HG03469 (cell line): Measurements from ENCODE around the gene RC3H2.
"Not testable (repeated sequence)": the region's sequence is repeated elsewhere in the genome, so short reads cannot be mapped to it uniquely, and the experiment has no call there.

Experiments
- ATAC-seq: cut with Tn5 transposase; IDR thresholded peaks from one replicate; pipeline ENCODE4 v1.9.1; 2021; ENCODE audit warnings: mild to moderate bottlenecking, moderate library complexity, moderate number of reproducible peaks; ENCODE audit not compliant: unreplicated experiment

The RC3H2 gene

DNA sequence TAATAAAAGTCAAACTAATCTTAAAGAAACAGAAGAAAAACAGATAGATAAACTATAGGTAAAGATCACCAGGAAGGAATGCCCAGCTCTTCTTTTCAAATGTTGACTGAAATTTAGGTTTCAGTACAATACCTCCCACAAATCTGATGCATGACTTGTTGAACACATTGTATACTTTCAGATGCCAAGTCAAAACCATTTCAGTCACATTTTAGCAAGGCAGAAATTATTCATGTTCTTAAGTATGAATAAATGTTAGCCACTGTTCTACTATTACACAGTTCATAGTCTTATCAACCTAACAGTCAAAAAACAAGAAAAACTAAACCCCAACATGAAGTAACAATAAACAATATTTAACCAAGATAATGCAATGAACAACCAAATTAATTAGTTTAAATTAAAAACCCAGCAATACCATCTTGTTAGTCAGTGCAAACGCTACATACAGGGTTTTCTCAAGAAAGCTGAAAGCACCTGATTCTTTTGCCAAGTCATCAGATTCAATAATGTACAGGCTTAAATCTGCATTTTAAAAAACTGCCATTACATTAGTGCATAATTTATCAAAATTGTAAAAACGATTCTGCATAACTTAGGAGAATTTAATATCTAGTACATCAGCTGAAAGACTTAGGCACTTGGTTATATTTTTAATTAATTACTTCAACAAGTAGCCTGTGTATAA, 56.8 kb downstream of the RC3H2 start:
- no peak for ATAC-seq

GRCh38 chr9:122846371-122846940, 58.7 kb downstream of the RC3H2 start:
- no peak for ATAC-seq

DNA sequence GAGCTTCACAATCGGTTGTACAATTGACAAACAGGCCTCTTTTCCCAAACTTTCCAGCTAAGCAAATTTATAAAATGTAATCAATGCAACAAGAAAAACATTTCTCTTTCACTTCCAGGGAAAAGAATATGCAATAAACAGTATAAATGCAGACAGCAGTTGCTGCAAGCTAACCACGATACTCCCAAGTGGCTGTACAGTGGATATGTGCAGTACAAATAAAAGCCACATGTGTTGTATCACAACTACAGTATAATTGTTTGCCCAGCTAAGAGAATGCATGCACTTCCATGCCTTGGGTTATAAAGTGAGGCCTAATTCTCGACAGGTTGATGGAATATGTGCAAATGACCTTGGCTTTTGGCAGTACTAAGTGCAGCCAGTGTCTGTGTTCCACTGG, 60.0 kb downstream of the RC3H2 start:
- no peak for ATAC-seq

- no peak for ATAC-seq
These were observed 61.0 kb downstream of the RC3H2 start for GRCh38 chr9:122844137-122844536.

- no peak for ATAC-seq
These were observed 63.7 kb downstream of the RC3H2 start for GRCh38 chr9:122841501-122841900.

- ATAC-seq, result not testable (repeated sequence)
These were observed 66.7 kb downstream of the RC3H2 start for GRCh38 chr9:122838441-122838840.

DNA sequence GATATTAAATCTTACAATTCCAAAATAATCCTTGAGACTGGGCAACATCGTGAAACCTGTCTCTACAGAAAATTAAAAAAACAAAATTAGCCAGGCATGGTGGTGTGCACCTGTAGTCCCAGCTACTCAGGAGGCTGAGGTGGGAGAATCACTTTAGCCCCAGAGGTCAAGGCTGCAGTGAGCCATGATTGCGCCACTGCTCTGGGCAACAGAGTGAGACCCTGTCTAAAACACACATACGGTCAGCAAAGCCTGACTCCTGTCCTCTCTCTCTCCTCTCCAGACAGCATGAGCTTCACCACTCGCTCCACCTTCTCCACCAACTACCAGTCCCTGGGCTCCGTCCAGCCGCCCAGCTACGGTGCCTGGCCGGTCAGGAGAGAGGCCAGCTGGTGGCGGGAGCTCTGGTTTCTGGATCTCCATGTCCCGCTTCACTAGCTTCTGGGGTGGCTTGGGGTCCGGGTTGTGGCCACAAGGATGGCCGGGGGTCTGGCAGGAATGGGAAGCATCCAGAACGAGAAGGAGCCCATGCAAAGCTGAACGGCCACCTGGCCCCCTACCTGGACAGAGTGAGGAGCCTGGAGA, 67.8 kb downstream of the RC3H2 start:
- ATAC-seq, result no peak

GRCh38 chr9:122835313-122835731, 69.8 kb downstream of the RC3H2 start:
- no peak for ATAC-seq

DNA sequence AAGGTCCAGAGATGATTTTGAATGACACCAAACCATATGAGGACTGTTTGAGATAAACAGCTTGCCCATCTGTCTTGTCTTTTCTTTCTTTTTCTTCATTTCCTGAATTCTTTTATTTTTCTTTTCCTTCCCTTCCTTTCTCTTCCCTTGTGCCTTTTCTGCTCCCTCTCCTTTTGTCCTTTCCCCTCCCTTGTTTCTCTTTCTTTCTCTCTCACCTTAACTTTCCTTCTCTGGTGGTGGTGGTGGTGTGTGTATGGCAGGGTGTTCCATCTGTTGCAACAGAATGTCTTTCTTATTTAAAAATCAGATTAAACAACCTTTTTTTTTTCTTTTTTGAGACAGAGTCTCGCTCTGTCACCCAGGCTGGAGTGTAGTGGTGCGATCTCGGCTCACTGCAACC, 73.0 kb downstream of the RC3H2 start:
- ATAC-seq, result no peak

DNA sequence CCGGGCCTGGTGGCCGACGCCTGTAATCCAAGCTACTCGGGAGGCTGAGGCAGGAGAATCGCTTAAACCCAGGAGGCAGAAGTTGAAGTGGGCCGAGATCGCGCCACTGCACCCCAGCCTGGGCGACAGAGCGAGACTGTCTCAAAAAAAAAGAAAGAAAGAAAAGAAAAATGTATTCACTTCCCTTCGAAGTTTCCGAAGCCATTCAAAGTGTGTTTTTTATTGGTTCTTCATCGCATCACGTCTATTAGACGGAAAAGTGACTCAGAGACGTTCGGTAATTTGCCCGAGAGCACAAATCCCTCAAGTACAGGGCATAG, 76.2 kb downstream of the RC3H2 start:
- ATAC-seq, result not testable (repeated sequence)

DNA sequence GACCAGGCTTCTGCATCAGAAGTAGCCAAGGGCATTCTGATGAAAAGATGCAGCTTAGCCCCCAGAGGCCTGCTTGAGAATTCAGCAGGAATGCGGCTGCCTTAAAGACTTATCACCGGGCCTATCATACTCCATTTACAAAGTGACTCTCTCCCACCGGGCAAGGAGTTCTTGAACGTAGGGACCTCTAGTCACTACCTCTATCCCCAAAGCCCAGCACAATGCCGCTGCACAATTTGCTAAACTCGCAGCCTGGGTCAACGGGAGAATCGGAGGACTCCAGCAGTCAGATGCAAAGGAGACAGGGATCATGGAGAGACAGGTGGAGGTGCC, 77.4 kb downstream of the RC3H2 start:
- ATAC-seq, result peak; percentile 13

GRCh38 chr9:122822938-122823337, 82.2 kb downstream of the RC3H2 start:
- ATAC-seq, result no peak

GRCh38 chr9:122822056-122822455, 83.1 kb downstream of the RC3H2 start:
- ATAC-seq, result no peak

DNA sequence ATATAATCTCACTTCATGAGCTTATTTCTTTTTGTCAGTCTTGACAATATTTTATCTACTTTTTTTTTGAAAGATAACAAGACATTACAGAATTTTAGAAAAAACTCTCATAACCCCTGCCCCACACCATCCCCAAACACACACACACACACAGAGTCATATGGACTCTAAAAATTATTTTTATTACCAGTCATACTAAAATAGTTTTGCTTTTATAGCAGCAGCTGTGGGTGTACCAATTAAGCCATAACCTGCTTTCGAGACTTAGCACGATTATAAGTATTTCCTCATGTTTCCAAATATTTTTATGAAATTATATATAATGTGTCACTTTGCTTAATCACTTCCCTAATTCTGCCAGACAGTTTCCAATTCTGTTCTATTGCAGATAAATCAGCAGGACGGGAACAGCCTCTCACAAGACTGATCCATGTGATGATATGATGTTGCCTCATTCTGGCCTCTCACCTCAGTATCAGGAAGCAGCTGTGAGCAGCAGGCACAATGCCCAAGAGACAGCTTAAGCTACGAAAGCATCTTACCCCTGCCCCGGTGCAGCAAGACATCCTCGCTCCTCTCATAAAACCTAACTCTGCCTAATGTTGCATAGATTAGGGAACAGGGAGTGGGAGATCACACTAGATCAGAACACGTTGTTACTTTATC, 83.7 kb downstream of the RC3H2 start:
- no peak for ATAC-seq

- no peak for ATAC-seq
These were observed 84.7 kb downstream of the RC3H2 start for GRCh38 chr9:122820490-122820845.

- no peak for ATAC-seq
These were observed 85.2 kb downstream of the RC3H2 start for GRCh38 chr9:122819791-122820489.

DNA sequence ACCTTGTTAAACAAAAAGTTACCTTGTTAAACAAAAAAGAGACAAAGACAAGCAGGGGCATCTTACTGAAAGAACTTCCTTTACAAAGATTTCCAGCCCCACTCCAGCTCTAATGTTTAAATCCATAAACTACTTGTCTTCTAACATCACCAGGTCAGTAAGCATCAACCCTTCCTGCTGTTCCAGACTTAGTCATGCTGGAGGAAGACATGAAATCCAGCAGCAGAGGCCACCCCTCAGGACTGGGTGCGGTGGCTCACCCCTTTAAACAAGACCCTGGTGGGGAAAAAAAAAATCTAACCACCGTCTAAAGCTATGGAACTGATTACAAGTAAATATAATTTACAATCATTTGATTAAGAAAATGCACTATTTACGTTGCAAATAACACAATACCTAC, 85.8 kb downstream of the RC3H2 start:
- ATAC-seq, result no peak

DNA sequence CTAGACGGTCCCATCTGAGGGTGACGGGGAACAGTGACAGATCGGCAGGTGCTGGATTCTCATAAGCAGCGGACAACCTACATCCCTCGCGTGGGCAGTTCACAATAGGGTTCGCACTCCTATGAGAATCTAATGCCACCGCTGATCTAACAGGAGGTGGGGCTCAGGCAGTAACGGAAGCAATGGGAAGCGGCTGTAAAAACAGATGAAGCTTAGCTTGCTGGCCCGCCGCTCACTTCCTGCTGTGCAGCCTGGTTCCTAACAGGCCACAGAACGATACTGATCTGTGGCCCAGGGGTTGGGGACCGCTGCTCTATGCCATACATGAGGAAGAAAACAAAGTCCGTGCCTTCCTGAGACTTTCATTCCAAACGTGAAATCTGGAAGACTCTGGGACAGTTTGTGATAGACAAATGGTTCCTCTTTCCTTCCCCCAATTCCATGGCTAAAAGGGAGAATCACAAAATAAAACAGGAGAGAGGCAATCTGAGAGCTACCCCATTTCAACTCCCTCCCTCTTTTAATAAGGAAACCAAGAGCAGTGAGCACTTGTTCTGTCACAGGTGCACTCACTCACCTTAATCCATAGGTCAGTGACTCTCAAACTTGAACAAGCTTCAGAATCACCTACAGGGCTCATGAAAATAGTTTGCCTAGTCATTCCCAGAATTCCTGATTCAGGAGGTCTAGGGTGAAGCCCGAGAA, 88.8 kb downstream of the RC3H2 start:
- no peak for ATAC-seq

DNA sequence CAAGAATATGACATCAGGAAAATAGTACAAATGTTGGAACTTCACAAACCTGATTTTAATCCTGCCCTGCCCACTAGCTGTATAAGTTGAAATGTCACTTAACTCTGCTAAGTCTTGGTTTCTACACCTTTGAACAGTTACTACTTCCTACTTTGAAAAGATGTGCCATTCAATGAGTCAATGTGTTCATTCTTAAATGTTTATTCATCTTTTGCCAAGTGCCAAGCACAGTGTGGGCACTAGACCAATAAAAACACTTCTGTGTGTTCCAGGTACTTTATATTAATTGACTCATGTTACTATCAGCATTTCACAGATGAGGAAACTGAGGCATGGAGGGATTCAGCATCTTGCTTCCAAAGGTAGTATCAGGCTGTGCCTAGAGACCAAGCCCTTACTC, 89.6 kb downstream of the RC3H2 start:
- ATAC-seq, result no peak

DNA sequence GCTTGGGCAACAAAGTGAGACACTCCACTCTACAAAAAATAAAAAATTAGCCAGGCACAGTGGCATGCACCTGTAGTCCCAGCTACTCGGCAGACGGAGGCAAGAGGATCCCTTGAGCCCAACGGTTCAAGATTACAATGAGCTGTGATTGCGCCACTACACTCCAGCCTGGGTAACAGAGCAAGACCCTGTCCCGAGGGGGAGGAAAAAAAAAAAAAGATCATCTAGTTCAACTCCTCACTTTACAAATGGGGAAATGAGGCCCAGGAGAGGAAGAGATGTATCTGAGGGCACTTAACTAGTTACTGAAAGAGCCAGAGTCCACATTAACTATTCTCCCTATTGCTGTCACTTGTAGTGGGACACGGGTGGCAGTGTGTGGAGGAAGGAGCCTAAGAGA, 90.6 kb downstream of the RC3H2 start:
- no peak for ATAC-seq

DNA sequence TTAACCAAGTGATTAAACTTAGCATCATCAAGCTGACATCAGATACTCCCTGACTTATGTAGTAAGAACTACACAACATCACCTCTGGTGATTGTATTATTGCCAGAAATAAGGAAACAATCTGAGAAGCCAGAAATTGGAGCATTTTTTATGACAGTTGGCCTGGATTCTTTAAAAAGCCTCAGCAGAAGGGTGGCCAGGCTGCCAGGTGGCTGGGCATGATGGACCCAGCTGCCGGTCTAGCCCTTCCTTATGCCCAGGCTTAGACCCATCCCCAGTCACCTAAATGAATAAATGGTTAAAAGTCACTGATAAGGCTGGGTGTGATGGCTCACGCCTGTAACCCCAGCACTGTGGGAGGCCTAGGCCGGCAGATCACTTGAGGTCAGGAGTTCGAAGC, 92.4 kb downstream of the RC3H2 start:
- ATAC-seq, result no peak
